GM19193 (cell line): ENCODE measurements around the gene MAP2K6.

ENCODE experiments used
- POLR2A ChIP-seq: IDR thresholded peaks from 4 replicates; pipeline ENCODE4 v1.6.1; 2011; ENCODE audit not compliant: insufficient read depth, insufficient read length; ENCODE audit errors: extremely low read depth

Gene MAP2K6

GRCh38 chr17:69438776-69439175, 24.3 kb downstream of the MAP2K6 start:
- TF ChIP-seq POLR2A, result no peak

- no peak for TF ChIP-seq POLR2A
Measured at GRCh38 chr17:69441179-69441578, 26.7 kb downstream of the MAP2K6 start.

- TF ChIP-seq POLR2A, result no peak
Measured at GRCh38 chr17:69443138-69443537, 28.6 kb downstream of the MAP2K6 start.

GRCh38 chr17:69444023-69444422, 29.5 kb downstream of the MAP2K6 start:
- no peak for TF ChIP-seq POLR2A

GRCh38 chr17:69445132-69445531, 30.6 kb downstream of the MAP2K6 start:
- no peak for TF ChIP-seq POLR2A

GRCh38 chr17:69447726-69448125, 33.2 kb downstream of the MAP2K6 start:
- TF ChIP-seq POLR2A, result no peak

- no peak for TF ChIP-seq POLR2A
Measured at GRCh38 chr17:69448431-69449102, 34.1 kb downstream of the MAP2K6 start.

GRCh38 chr17:69450131-69450530, 35.6 kb downstream of the MAP2K6 start:
- no peak for TF ChIP-seq POLR2A

GRCh38 chr17:69450918-69451317, 36.4 kb downstream of the MAP2K6 start:
- TF ChIP-seq POLR2A, result no peak

- no peak for TF ChIP-seq POLR2A
Measured at GRCh38 chr17:69451416-69452394, 37.2 kb downstream of the MAP2K6 start.

- TF ChIP-seq POLR2A, result no peak
Measured at GRCh38 chr17:69452664-69453260, 38.3 kb downstream of the MAP2K6 start.

GRCh38 chr17:69454051-69454450, 39.6 kb downstream of the MAP2K6 start:
- TF ChIP-seq POLR2A, result no peak

- no peak for TF ChIP-seq POLR2A
Measured at GRCh38 chr17:69455040-69455439, 40.5 kb downstream of the MAP2K6 start.

GRCh38 chr17:69457603-69458002, 43.1 kb downstream of the MAP2K6 start:
- no peak for TF ChIP-seq POLR2A

- no peak for TF ChIP-seq POLR2A
Measured at GRCh38 chr17:69460963-69461922, 46.7 kb downstream of the MAP2K6 start.

- no peak for TF ChIP-seq POLR2A
Measured at GRCh38 chr17:69461951-69462369, 47.5 kb downstream of the MAP2K6 start.
